ENCODE measurements around the gene NFIB. TPM values are rescaled to one million over a fixed set of nuclear protein-coding genes. Genes with fewer than 3 reads are reported as not detected.
A peak's percentile ranks its signal among the peaks of the same experiment; 100 is the strongest.

The NFIB gene
- total and polyA plus RNA-seq, 2 donors from 2014 or later, result 15.6 to 112 TPM

DNA sequence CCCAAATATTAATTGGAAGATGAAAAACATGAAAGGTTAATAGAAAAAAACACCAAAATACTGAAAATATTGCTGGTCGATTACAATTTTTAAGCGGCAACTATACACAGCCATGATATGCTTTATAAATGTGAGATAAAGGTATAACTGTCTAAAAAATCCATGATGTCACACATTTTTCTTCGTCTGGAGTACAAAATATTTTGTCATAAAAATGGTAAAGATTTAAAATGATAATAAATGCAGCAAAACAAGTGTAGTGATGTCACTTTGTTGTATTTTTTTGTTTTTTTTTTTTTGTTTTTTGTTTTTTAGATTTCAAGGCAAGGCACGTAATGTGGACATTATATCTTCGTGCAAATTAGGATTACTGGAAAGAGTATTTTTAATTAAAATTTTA is 227.4 kb downstream of the NFIB start:
- TF ChIP-seq, protein P1, sequence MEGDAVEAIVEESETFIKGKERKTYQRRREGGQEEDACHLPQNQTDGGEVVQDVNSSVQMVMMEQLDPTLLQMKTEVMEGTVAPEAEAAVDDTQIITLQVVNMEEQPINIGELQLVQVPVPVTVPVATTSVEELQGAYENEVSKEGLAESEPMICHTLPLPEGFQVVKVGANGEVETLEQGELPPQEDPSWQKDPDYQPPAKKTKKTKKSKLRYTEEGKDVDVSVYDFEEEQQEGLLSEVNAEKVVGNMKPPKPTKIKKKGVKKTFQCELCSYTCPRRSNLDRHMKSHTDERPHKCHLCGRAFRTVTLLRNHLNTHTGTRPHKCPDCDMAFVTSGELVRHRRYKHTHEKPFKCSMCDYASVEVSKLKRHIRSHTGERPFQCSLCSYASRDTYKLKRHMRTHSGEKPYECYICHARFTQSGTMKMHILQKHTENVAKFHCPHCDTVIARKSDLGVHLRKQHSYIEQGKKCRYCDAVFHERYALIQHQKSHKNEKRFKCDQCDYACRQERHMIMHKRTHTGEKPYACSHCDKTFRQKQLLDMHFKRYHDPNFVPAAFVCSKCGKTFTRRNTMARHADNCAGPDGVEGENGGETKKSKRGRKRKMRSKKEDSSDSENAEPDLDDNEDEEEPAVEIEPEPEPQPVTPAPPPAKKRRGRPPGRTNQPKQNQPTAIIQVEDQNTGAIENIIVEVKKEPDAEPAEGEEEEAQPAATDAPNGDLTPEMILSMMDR (IDR thresholded peaks at IDR 0.05; ENCODE audit: borderline replicate concordance, extremely low read depth, insufficient read depth), result no peak
- peak; percentile 25 for FAIRE-seq
- H3K4me3 ChIP-seq (ENCODE audit: low read length in 3 of 3), result no peak overlapping the region
- intact Hi-C loops (cut with DNase I), result no loop called here
- DNase-seq, result no peak
- peaks cover 0 to 4% (median 0%) of the 10 kb centered on the region in 3 donors for H3K36me3 ChIP-seq (ENCODE audit: control insufficient read depth in 2 of 3, insufficient read depth in 3 of 3, low read length in 3 of 3)
- no peak overlapping the region for H3K9ac ChIP-seq (ENCODE audit: low read length in 3 of 3)
- H3K9me3 ChIP-seq (ENCODE audit: control insufficient read depth in 2 of 3, insufficient read depth in 1 of 3, low read length in 3 of 3), result no peaks in the 10 kb centered on the region
- H3K27ac ChIP-seq (ENCODE audit: low read depth in 2 of 2, low read length in 2 of 2), result no peak overlapping the region
- H3K4me1 ChIP-seq (ENCODE audit: control insufficient read depth in 2 of 3, insufficient read depth in 2 of 3, low read depth in 1 of 3, low read length in 3 of 3), result peaks cover 0 to 2% (median 0%) of the 10 kb centered on the region in 3 donors
- no peaks in the 10 kb centered on the region for H3K27me3 ChIP-seq (ENCODE audit: control insufficient read depth, insufficient read depth, low read length)

DNA sequence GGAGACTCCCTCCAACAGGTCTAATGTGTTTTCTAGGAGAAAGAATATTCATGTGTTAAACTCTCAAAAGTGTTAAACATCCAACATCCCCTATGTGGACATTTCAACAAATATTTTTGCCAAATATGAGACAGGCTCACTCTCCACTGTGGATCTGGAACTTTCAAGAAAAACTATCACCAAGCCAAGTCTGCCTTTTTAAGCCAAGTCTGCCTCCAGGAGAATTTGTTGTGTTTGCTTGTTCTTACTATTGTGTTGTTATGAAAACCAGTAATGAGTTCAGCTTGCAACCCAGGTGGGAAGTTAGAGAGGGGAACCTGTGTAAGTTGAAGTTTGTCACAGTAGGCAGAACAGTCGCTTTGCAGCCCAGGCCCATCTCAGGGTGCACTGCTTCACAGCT is 228.1 kb downstream of the NFIB start:
- Histone ChIP-seq H3K36me3 (ENCODE audit: control insufficient read depth in 2 of 3, insufficient read depth in 3 of 3, low read length in 3 of 3) (peaks cover 0 to 4% (median 0%) of the 10 kb centered on the region in 3 donors), H3K27ac (ENCODE audit: low read depth in 2 of 2, low read length in 2 of 2) (no peak overlapping the region), H3K4me3 (ENCODE audit: low read length in 3 of 3) (no peak overlapping the region), H3K9ac (ENCODE audit: low read length in 3 of 3) (no peak overlapping the region), H3K4me1 (ENCODE audit: control insufficient read depth in 2 of 3, insufficient read depth in 2 of 3, low read depth in 1 of 3, low read length in 3 of 3) (peaks cover 0 to 2% (median 0%) of the 10 kb centered on the region in 3 donors), H3K27me3 (ENCODE audit: control insufficient read depth, insufficient read depth, low read length) (no peaks in the 10 kb centered on the region), H3K9me3 (ENCODE audit: control insufficient read depth in 2 of 3, insufficient read depth in 1 of 3, low read length in 3 of 3) (no peaks in the 10 kb centered on the region)
- intact Hi-C loops (cut with DNase I), result no loop called here
- FAIRE-seq, result no peak
- TF ChIP-seq, protein P1 (IDR thresholded peaks at IDR 0.05; ENCODE audit: borderline replicate concordance, extremely low read depth, insufficient read depth), result no peak
- no peak for DNase-seq

DNA sequence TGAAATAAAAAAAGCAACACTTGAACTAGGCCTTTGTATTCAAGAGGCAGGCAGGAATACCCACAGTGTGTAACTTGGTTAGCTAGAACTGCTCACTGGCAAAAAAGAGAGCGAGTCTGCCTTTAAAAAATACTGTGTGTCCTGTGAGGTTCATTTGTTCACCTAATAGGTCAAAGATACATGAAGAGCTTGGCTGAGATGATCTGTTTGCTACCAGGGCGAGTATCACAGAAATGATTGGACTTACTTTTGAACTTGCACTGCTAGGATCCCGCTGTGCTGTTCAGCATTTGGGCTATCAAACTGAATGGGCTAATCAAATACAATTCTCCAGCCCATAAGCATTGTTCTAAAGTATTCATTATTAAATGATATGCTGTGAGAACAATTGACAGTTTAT is 229.1 kb downstream of the NFIB start:
- TF ChIP-seq, protein P1 (IDR thresholded peaks at IDR 0.05; ENCODE audit: borderline replicate concordance, extremely low read depth, insufficient read depth), result no peak
- FAIRE-seq, result no peak

DNA sequence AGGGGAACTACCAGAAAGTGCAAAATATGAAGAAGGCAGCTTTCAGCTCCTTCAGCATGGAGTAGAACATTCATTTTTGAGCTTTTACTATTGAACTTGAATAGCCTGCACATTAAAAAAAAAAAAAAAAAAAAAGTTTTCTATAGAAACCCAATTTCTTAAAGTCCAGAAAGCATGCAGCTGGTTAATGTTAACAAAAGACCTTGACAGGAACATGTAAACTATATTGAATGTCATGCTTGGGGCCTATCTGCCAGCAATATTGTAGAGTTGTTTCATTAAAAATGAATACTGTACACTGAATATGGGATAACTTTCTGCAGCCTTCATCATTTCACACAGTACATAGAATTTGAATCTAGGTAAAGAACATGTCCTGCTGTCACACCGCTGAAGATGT is 230.6 kb downstream of the NFIB start:
- Histone ChIP-seq H3K4me3 (ENCODE audit: low read length in 3 of 3) (no peak overlapping the region), H3K4me1 (ENCODE audit: control insufficient read depth in 2 of 3, insufficient read depth in 2 of 3, low read depth in 1 of 3, low read length in 3 of 3) (peaks cover 0 to 2% (median 0%) of the 10 kb centered on the region in 3 donors), H3K9ac (ENCODE audit: low read length in 3 of 3) (no peak overlapping the region), H3K36me3 (ENCODE audit: control insufficient read depth in 2 of 3, insufficient read depth in 3 of 3, low read length in 3 of 3) (peaks cover 0 to 4% (median 0%) of the 10 kb centered on the region in 3 donors), H3K27me3 (ENCODE audit: control insufficient read depth, insufficient read depth, low read length) (no peaks in the 10 kb centered on the region), H3K27ac (ENCODE audit: low read depth in 2 of 2, low read length in 2 of 2) (no peak overlapping the region), H3K9me3 (ENCODE audit: control insufficient read depth in 2 of 3, insufficient read depth in 1 of 3, low read length in 3 of 3) (no peaks in the 10 kb centered on the region)
- DNase-seq (no peak), FAIRE-seq (no peak)
- intact Hi-C loops (cut with DNase I), result no loop called here
- TF ChIP-seq, protein P1 (IDR thresholded peaks at IDR 0.05; ENCODE audit: borderline replicate concordance, extremely low read depth, insufficient read depth), result no peak

More for the DNA sequence above, 229.1 kb downstream of the NFIB start:
- Histone ChIP-seq H3K27me3 (ENCODE audit: control insufficient read depth, insufficient read depth, low read length) (no peaks in the 10 kb centered on the region), H3K9me3 (ENCODE audit: control insufficient read depth in 2 of 3, insufficient read depth in 1 of 3, low read length in 3 of 3) (no peaks in the 10 kb centered on the region), H3K9ac (ENCODE audit: low read length in 3 of 3) (no peak overlapping the region), H3K4me1 (ENCODE audit: control insufficient read depth in 2 of 3, insufficient read depth in 2 of 3, low read depth in 1 of 3, low read length in 3 of 3) (peaks cover 0 to 2% (median 0%) of the 10 kb centered on the region in 3 donors), H3K27ac (ENCODE audit: low read depth in 2 of 2, low read length in 2 of 2) (no peak overlapping the region), H3K36me3 (ENCODE audit: control insufficient read depth in 2 of 3, insufficient read depth in 3 of 3, low read length in 3 of 3) (peaks cover 0 to 4% (median 0%) of the 10 kb centered on the region in 3 donors), H3K4me3 (ENCODE audit: low read length in 3 of 3) (no peak overlapping the region)
- DNase-seq, result no peak
- intact Hi-C loops (cut with DNase I), result no loop called here

All from kidney (tissue), 14 donors.